Stimulated activated CD8-positive, alpha-beta memory T cell treated with anti-CD3 and anti-CD28 coated beads, Interleukin-4, amount 100 ng/mL, for 4 hours (primary cell): ENCODE results near the gene SNX18.

ENCODE experiments used
- DNase-seq, 2 donors: peaks; one replicate each; pipeline ENCODE4 v3.0.0-alpha.2; 2020; ENCODE audit warnings: low read depth in 2 of 2, low spot score in 1 of 2

The SNX18 gene

GRCh38 chr5:54577937-54578653 lies 60.5 kb downstream of the SNX18 start:
- no peak for DNase-seq

DNA sequence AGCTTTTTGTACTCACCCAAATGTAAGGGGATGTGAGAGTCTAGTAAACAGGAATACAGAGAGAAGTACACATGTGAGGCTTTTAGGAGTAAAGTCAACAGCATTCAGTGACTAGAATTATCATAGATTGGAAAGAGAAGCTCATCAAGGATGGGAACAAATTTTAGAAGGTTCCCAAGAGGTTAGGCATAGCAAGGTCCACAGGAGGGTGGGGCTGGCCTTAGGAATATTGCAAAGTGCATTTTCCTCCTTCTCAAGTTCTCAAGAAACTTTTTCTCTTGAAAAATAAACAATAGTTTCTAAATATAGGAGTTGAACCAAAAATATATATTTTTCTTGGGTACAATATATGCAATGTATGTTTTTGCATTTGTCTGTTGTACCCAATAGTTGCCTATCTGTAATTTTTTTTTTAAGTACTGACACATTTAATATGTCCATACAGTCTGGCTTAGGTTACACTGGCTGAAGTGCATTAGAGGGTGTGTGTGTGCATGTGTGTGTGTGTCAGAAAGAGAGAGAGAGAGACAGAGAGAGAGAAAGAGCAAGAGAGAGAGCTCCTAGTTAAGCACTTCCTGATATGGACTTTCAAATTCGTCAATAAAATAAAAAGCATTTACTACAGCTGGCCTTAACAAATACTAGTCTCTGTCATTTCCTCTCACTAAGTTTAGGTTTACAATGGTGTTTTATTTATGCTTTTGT lies 62.2 kb downstream of the SNX18 start:
- DNase-seq = no peak

- no peak for DNase-seq
These were observed 63.6 kb downstream of the SNX18 start for GRCh38 chr5:54580997-54581811.

- no peak for DNase-seq
These were observed 64.4 kb downstream of the SNX18 start for GRCh38 chr5:54581831-54582548.

- no peak for DNase-seq
These were observed 68.8 kb downstream of the SNX18 start for GRCh38 chr5:54586336-54586735.

DNA sequence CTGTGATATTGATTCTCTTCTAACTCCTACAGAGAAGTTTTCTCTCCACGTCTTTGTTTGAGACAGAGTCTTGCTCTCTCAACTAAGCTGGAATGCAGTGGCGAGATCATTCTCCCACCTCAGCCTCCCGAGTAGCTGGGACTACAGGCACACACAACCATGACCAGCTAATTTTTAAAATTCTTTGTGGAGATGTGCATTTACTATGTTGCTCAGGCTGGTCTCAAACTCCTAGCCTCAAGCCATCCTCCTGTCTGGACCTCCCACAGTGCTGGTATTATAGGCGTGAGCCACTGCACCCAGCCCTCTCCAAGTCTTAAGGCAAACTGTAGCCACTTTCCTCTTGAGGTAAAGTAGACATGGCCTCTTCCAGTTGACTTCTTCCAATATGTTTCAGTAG lies 72.2 kb downstream of the SNX18 start:
- no peak for DNase-seq

DNA sequence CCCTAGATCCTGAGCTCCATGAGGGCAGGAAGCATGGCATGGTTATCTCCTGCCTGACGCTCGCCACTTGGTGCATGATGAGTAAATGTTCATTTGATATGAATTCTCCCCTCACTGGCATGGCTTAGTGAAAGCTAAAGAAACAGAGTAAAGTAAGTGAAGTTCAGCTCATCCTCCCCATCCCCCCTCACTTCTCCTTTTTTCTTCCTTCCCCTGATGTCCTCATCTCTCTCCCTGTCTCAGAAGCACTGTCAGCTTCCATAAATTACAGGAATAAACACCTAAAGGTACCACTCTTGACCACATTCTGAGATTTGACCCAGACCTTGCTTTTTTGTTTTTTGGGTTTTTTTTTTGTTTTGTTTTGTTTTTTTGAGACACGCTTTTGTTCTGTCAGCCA lies 73.3 kb downstream of the SNX18 start:
- no peak for DNase-seq

DNA sequence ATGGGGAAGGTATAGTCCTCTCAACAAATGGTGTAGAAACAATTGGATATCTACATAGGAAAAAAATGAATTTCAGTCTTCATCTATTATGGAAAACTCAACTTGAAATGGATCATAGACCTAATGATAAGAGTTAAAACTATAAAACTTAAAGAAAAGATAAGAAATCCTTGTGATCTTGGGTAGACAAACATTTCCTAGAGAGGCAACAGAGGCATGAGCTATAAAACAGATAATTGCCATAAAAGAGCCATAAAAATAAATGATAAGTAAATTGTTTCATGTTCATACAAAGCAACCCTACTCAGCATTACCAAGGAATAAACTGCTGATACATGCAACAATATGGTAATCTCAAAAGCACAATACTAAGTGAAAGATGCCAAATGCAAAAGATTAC lies 76.2 kb downstream of the SNX18 start:
- no peak for DNase-seq

GRCh38 chr5:54594181-54594580 lies 76.6 kb downstream of the SNX18 start:
- no peak for DNase-seq

DNA sequence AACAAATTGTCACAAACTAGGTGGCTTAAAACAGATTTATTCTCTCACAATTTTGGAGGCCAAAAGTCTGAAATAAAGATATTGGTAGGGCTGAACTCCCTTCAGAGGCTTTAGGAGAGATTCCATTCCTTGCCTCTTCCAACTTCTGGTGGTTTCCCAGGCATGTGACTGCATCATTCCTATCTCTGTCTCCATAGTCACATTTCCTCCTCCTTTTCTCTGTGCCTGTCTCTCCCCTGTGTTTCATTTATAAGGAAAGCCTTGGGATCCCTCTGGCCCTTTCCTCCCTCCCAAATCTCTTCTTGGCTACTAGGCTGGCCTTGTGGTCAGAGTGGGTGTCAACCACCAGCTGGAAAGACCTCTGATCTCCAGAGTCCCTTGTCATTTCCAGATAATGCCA lies 78.2 kb downstream of the SNX18 start:
- DNase-seq = no peak
